ENCODE results near the gene LBH. TPM values are rescaled to one million over a fixed set of nuclear protein-coding genes. Genes with fewer than 3 reads are reported as not detected.

Gene LBH
- total and polyA plus RNA-seq, 2 donors (not counting 3 experiments of a cell fraction or from before 2014, with no cell fraction given): 5.3 to 5.5 TPM

DNA sequence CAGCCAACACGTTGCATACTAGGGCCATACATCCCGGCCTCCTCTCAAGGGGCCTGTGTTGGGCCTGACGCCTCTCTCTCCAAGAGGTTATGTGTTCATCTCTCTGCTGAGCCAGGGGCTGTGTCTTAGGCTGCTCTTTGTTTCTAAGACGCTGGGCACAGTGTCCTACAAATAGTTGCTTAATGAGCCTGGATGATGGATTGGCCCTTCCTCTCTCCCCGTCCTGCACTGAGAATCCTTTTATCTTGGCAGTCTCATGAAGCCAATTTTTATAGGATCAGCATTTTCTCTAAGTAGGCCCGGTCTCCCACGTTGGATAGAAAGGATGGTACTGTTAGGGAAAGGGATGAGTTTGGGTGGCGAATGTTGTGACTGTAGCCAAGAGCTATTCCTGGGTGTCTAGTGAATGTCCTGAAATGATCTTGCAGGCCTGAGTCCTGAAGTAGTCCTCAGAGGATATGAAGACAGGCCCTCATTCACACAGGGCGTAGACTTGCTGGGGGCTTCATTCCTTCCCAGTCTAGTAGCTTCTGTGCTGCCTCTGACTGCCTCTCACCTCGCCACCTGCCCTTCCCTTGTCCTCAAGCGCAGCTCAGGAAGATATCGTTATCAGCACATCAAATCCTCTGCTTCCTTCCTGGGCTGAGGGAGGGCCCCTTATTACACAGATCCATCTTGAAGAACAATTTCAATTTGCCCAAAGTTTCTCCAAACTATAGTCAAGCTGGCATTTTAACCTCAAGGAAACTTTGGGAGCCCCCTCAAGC lies 8.8 kb downstream of the LBH start:
- intact Hi-C loops (cut with micrococcal nuclease) (no loop called here), dilution Hi-C loops (cut with MboI; ENCODE audit: extremely low pct_ligation_motif_present, low sequenced_read_pairs) (no loop called here)
- ChIA-PET POLR2A (no interaction called here), CTCF (interaction anchor here (1.0 to 2.6 kb wide), 7 partner anchors 14 to 472 kb away, joined by 3 to 16 read pairs (median 7); no protein-coding TSS in a partner anchor)
- FAIRE-seq (no peak), DNase-seq (ENCODE audit: low read depth, low spot score) (no peak)
- H4K20me1 ChIP-seq (replicated peaks; ENCODE audit: control insufficient read depth, extremely low read depth, insufficient read depth, low read length): no peaks in the 10 kb centered on the region
- H3K9me1 ChIP-seq (replicated peaks; ENCODE audit: control insufficient read depth, extremely low read depth, insufficient read depth, low read length): no peaks in the 10 kb centered on the region
- no peaks in the 10 kb centered on the region for H3K27me3 ChIP-seq (ENCODE audit: control insufficient read depth in 2 of 2, insufficient read depth in 2 of 2, low read length in 2 of 2)
- H3K9ac ChIP-seq (replicated peaks; ENCODE audit: extremely low read depth, insufficient read depth, low read length): no peak overlapping the region
- no TSS peak for BruUV-seq (replicated peaks)
- TF ChIP-seq JUN (IDR thresholded peaks at IDR 0.05; ENCODE audit: borderline replicate concordance, insufficient read depth, insufficient read length, low read depth): no peak
- no peak for TF ChIP-seq GATA2 (IDR thresholded peaks at IDR 0.05; ENCODE audit: insufficient read depth, insufficient read length, low read depth, low read length)
- TF ChIP-seq, protein P1, sequence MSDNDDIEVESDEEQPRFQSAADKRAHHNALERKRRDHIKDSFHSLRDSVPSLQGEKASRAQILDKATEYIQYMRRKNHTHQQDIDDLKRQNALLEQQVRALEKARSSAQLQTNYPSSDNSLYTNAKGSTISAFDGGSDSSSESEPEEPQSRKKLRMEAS (IDR thresholded peaks at IDR 0.05; ENCODE audit: insufficient read depth, insufficient read length): no peak
- no peak for TF ChIP-seq MYC (IDR thresholded peaks at IDR 0.05; ENCODE audit: low read depth, low read length)
- TF ChIP-seq POLR2AphosphoS5 (IDR thresholded peaks at IDR 0.05; ENCODE audit: insufficient read depth, low read depth, low read length): no peak
- TF ChIP-seq CTCF (IDR thresholded peaks at IDR 0.05; ENCODE audit: extremely low read depth in 1 of 2, insufficient read depth in 1 of 2, low read depth in 1 of 2, low read length in 2 of 2): no peak
- no peak for TF ChIP-seq FOS (IDR thresholded peaks at IDR 0.05; ENCODE audit: borderline replicate concordance, insufficient read depth, low read length)
- no peak for TF ChIP-seq POLR2A (IDR thresholded peaks at IDR 0.05; ENCODE audit: low read depth, low read length)
- H3K36me3 ChIP-seq (ENCODE audit: control insufficient read depth in 2 of 2, extremely low read depth in 1 of 2, insufficient read depth in 2 of 2, low read length in 2 of 2): no peaks in the 10 kb centered on the region
- no peaks in the 10 kb centered on the region for H3K79me2 ChIP-seq (ENCODE audit: control insufficient read depth, insufficient read depth, low read length)
- H3K4me3 ChIP-seq (replicated peaks in 1 of 3; ENCODE audit: insufficient read depth in 1 of 3, low read depth in 1 of 3, low read length in 3 of 3): no peak overlapping the region
- no peaks in the 10 kb centered on the region for H3K9me3 ChIP-seq (replicated peaks; ENCODE audit: control insufficient read depth, insufficient read depth, low read length)
- no peak overlapping the region for H2AFZ ChIP-seq (ENCODE audit: low read depth, low read length)
- H3K27ac ChIP-seq (ENCODE audit: insufficient read depth, low read depth, low read length): no peak overlapping the region
- H3K4me1 ChIP-seq (ENCODE audit: control insufficient read depth, extremely low read depth, insufficient read depth, low read length): no peaks in the 10 kb centered on the region
- no peak overlapping the region for H3K4me2 ChIP-seq (ENCODE audit: insufficient read depth, low read length)

Measured in endothelial cell of umbilical vein (primary cell).